SW480 (cell line): Measurements from ENCODE around the gene NISCH.

Experiments
- DNase-seq: peaks from one replicate; pipeline ENCODE4 v3.0.0-alpha.2; 2016; ENCODE audit warnings: low spot score

Gene NISCH

DNA sequence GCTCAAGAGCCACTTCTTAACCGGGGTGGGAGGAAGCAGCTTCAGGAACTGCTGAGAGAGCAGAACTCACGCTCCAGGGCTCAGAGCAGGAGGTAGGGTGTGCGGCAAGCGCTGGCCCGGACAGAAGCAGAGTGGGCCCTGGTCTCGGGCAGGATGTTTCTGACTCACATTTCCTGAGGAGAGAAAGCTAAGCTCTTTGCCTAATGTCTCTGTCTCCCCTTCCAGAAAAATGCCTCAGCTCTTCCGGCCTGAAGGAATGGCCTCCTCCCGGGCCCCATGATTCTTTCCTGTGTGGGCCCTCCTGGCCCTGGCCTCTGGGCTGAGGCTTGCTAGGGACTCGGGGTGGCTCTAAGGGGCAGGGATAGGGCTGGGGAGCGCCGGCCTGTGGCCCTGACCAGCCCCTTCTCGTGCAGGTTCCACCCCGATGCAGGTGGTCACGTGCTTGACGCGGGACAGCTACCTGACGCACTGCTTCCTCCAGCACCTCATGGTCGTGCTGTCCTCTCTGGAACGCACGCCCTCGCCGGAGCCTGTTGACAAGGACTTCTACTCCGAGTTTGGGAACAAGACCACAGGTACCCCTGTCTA is 35.6 kb downstream of the NISCH start:
- DNase-seq = no peak

DNA sequence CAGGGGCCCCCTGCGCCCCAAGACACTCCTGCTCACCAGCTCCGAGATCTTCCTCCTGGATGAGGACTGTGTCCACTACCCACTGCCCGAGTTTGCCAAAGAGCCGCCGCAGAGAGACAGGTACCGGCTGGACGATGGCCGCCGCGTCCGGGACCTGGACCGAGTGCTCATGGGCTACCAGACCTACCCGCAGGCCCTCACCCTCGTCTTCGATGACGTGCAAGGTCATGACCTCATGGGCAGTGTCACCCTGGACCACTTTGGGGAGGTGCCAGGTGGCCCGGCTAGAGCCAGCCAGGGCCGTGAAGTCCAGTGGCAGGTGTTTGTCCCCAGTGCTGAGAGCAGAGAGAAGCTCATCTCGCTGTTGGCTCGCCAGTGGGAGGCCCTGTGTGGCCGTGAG is 36.7 kb downstream of the NISCH start:
- no peak for DNase-seq

DNA sequence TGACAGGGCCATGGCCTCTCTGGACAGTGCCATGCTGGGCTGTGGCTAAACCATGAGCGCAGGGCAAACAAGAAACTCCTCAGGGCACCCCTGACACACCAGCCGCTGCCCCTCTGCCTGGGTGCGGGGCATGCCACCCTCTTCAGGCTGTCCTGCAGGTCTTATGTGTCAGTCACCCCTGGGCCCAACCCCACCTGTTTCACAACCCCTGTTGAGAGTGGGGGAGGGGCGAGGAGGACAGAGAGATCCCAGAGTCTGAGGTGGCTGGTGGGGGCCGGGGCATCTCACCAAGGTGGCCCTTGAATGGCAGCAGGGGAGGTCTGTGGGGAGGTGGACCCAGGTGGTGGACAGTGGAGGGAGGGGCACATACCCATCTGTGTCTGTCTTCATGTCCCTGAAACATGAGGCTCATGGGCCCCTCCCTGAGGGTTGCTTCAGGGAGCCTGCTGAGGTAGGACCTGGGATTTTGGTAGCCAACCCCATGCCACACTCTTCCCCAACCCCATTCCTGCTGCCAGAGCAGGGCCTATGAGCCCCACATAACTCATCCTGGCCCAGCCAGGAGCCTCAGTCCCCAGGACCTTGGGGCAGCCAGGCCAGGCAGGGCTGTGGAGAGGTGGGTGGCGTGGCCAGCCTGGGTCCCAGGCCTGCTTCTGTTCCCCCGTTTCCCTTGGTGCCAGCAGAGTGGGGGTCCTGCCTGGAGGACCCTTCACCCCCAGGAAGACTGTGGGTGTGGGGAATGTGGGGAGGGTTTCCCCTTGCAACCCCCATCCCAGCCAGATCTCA is 38.0 kb downstream of the NISCH start:
- DNase-seq = no peak

DNA sequence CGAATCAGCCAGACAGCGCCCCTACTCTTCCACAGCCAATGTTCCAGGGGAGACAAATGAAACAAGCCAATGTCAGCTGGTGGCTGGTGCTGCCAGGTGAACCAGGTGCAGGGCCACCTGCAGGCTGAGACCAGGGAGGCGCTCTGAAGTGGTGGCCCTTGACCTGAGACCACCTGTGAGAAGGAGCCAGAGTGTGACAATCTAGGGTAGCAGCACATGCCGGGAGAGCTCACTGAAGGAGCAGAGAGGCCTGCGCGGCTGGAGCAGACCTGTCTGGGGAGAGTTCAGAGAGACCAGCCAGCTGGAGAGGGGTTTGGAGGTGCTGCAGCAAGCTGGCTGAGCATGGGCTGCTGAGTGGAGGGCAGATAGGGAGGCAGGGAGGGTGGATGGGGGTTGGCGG is 39.0 kb downstream of the NISCH start:
- no peak for DNase-seq

DNA sequence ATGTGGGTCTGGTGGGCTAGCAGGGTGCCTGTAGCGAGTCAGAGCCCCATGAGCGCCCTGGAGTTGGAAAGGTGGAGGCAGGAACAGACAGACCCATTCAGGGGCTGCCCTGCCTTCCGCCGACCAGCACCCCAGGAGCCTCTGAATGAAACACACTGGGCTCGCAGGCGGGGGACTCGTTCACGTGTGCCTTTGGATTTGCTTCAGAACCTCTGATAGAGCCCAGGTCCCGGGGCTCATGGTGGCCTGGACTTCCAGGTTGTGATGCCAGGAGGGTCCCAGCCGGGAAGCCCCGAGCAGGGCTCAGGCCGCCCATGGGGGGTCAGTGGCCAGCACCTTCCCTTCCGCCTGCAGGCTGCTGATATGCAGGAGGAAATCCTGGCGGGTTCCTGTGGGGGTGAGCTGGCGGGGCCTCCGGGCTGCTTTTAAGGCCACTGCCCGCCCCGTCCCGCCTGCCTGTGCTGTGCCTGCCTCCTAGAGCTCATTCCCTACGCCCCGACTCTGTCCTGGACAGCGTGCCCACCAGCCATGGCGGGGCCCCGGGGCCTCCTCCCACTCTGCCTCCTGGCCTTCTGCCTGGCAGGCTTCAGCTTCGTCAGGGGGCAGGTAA is 39.6 kb downstream of the NISCH start, which contains the start of gene STAB1:
TSS of gene STAB1 (plus strand) at position 453 of the 610 bp plus-strand sequence. CDS start at position 529, 76 bp downstream.
- DNase-seq = no peak

DNA sequence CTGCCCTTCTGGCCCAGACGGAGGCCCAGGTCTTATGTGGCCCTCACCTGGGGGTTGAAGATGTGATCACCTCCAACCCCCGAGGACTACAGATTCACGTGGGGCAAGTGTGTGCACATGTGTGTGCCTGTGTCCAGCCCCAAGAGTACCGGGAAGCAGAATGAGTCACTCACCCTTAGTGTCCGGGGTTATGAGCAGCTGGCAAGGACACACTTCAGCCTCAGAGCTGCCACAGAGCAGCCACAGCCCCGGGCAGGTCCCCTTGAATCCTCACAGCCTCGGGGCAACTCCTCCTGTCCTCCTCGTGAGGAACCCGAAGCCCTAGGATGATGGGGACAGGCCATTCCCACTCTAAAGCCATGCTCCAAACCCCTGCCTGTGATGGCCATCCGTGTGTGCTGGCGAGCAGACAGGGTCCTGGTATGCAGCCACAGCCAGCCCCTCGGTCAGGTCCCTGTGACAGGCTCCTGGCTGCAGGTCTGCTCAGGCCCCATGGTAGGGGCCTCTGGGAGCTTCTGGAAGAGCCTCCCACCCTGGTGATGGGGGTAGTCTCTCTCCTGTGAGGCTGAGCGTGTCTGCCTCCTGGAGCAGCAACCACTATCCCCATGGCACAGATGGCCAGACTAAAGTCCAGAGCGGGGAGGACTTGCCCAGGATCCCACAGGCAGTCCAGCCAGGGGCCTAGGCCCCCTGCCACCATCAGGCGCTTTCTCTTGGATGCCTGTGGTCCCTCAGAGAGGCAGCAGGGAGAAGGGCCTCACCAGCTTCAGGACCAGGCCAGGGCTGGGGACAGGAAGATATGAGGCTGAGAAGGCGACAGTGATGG is 40.6 kb downstream of the NISCH start:
- peak; percentile 30 for DNase-seq

DNA sequence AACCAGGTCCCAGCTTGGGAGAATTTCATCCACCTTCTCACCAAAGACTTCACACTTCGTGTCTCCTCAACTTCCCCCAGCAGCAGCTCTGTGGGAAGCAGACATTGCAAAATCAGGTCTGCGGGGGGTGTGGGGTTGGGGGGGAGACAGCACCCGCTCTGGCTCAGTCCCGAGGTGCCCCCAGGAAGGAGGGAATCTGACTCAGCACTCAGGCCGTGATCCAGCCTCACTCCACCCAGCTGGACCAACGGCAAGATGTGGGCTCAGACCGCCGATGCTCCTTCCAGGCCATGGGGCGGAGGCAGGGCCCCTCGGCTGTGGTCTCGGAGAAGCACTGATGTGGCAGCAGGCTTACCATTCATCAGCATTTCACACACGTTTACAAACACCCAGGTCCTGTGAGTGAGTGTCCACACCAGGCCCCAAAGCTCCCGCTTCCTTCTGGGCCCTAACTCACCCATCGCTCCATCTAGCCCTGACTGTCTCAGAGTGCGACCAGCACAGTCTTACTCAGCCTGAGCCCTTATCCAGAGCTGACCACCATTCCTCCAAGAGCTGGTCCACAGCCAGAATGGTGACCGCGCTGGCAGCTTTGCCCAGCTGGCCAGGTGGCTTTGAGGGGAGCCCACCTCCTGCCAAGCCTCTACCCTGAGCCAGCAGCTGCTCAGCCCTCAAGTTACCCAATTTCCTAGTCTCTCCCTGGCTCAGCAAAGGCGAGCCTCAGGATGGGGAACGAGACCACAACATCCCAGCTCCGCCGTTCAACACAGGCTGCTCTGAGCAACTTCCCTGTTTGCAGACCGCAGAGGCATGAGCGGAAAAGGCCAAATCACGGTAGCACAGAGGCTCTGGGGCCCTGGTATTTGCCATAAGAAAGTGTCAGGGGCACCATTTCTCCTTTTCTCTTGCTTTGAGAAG is 43.0 kb downstream of the NISCH start:
- no peak for DNase-seq

DNA sequence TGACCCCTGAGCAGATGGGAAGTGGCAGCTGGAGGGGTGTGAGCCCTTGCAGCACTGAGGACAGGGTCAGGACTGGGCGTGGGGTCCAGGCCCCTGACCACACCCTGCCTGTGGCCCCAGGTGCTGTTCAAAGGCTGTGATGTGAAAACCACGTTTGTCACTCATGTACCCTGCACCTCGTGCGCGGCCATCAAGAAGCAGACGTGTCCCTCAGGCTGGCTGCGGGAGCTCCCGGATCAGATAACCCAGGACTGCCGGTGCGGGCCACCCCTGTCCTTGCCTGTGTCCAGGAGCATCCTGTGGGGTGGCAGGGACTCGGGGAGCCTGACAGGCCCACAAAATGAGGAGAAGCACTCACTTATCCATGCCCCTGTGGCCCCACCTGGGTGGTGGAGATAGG is 45.6 kb downstream of the NISCH start:
- DNase-seq = no peak

DNA sequence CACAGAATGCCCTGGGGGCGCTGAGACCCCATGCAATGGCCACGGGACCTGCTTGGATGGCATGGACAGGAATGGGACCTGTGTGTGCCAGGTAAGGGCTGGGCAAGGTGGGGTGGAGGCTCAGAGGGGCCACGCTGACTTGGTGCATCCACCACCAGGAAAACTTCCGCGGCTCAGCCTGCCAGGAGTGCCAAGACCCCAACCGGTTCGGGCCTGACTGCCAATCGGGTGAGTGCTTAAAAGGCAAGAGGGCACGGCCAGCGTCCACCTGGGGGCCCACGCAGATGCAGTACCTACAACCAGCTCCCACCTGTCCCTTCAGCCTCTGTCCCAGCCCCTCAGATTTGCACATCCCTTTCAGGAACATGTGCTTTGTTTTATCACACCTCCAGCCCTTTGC is 46.6 kb downstream of the NISCH start:
- DNase-seq = no peak

DNA sequence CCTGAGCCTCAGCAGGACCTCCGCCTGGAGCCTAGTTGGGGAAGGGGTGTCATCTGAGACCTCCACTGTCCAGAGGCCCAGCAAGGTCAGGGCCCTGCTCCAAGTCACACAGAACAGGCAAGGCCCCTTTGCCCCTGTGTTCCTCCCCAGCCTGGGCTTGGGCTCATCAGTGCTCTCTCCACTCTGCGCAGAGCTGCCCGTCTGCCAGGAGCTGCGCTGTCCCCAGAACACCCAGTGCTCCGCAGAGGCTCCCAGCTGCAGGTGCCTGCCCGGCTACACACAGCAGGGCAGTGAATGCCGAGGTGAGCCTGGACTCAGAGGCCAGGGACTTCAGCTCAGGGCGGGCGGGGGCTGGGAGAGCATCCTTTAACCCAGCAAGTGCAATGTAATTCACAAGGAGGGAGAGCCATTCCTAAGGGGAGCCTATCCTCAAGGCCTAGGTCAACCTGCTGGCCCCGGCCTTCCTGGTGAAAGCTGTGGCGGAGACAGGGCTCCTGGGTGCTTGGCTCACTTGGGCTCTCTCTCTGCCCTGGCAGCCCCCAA is 47.5 kb downstream of the NISCH start:
- no peak for DNase-seq

DNA sequence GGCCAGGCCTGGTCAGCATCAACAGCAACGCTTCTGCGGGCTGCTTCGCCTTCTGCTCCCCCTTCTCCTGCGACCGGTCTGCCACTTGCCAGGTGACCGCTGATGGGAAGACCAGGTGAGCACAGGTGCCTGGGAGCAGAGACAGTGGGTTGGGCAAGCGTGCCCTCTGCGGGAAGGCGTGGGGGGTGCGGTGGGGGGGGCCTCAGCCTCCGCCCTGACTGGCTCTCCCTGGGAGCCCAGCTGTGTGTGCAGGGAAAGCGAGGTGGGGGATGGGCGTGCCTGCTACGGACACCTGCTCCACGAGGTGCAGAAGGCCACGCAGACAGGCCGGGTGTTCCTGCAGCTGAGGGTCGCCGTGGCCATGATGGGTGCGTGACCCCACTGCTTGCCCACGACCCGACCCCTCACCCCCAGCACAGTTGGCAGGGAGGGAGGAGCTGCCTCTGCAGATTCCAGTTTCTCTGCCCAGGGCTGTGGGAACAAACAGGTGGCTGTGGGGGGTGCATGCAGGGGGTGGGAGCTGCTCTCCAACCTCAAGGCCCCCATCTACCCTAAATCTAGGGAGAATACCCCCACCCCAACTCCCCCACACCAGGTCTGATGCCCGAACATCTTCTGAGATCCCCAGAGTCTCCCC is 48.5 kb downstream of the NISCH start:
- no peak for DNase-seq

DNA sequence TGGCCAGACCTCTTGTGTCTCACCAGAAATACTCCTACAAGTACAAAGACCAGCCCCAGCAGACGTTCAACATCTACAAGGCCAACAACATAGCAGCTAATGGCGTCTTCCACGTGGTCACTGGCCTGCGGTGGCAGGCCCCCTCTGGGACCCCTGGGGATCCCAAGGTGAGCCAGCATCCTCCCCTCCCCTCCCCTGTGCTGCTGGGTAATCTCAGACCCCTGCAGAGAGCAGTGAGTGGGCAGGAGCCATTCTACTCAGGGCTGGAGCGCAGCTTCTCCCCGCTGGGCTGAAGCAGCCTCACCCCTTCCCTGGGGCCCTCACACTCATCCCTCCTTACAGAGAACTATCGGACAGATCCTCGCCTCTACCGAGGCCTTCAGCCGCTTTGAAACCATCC is 49.6 kb downstream of the NISCH start:
- DNase-seq = no peak

DNA sequence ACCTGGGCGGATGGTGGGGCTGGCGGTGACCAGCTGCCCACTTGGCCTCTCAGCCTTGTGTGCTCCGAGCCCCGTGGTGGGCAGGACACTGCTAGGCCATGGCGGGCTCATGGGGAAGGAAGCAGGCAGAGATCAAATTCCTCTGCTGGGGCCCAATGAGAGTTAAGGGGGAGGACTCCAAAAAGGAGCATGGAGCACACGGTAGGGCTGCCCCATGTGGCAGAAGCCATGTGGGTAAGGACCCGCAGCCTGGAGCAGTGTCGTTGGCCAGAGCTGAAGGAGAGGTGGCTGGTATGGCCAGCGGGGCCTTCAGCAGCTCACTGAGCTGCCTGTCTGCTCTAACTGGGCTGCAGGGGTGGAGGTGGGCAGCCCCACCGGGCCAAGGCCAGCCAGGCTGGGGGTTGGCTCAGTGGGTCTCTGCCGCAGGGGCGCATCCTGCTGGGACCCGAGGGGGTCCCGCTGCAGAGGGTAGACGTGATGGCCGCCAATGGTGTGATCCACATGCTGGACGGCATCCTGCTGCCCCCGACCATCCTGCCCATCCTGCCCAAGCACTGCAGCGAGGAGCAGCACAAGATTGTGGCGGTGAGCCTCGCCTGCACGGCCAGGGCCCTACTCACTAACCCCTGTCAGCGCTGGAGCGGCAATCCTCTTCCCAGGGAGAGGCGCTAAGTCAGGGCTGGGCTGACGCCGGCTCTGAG is 51.0 kb downstream of the NISCH start:
- DNase-seq = no peak

DNA sequence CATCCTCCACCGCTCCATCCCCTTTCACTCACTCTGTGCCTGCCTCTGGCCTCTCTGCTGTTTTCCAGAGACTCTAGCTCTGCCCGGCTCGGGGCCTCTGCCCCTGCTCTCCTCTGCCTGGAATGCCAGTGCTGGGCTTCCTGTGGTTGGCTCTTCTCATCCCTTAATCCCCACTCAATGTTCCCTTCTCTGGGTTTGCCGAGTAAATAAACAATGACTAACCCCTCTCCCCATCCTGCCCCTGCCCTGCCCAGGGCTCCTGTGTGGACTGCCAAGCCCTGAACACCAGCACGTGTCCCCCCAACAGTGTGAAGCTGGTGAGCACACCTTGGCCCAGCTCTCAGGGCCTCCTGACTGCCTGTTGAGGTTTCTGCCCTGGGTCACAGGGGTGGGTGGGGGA is 52.0 kb downstream of the NISCH start:
- peak; percentile 81 for DNase-seq

DNA sequence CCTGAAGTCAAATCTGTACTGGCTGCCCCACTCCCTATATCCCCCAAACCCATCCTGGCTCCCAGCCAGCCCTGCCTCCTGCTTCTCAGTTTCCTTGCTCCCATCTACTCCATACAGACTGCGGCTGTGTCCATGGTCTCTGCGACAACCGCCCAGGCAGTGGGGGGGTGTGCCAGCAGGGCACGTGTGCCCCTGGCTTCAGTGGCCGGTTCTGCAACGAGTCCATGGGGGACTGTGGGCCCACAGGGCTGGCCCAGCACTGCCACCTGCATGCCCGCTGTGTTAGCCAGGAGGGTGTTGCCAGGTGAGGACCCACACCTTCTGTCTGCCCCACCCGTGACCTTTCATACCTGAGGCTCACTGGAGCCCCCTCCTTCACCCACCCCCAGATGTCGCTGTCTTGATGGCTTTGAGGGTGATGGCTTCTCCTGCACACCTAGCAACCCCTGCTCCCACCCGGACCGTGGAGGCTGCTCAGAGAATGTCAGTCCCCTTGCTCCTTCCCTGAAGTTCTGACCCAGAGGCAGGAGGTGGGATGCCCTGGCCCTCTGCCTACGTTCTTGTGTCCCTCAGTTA is 54.4 kb downstream of the NISCH start:
- no peak for DNase-seq

DNA sequence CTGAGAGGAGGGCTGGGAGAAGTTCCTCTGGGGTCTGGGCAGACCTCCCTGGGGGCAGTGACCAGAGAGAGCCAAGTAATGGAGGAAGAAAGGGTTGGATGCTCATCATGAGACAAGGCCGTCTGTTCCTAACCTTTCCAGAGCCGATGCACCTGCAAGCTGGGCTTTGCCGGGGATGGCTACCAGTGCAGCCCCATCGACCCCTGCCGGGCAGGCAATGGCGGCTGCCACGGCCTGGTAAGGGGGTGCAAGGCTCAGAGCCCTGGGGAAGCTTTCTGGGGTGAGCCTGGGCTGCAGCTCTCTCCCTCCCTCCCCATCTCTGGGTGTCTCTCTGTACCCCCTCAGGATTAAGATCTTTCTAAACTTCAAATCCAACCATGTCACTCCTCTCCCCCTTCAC is 56.1 kb downstream of the NISCH start:
- no peak for DNase-seq

DNA sequence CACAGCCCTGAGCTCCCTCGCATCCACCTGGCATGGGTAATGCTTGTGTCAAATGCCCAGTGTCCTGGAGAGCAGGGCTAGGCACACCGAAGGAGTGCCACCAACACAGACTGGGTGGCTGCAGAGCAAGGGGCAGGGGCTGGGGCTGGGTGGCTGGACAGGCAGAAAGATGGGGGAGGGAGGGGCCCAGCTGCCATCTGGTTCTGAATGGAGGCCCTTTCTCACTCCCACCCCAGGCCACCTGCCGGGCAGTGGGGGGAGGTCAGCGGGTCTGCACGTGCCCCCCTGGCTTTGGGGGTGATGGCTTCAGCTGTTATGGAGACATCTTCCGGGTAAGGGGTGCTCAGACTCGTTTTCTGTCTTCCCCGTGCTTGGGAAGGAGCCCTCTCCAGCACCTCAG is 56.7 kb downstream of the NISCH start:
- DNase-seq = no peak

DNA sequence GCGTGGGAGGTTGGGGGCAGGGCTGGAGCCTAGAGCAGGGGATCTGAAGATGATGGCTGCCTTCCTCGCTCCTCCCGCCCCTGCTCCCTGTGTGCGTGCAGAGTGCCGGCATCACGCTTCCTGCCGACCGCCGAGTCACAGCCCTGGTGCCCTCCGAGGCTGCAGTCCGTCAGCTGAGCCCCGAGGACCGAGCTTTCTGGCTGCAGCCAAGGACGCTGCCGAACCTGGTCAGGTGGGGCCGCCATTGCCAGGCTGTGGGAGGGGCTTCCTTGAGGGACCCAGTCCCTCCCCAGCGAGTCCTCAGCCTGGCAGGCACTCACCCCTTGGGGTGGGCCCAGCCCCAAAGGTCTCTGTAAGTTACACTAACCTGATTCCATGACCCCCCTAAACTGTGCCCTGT is 57.3 kb downstream of the NISCH start:
- DNase-seq = no peak

DNA sequence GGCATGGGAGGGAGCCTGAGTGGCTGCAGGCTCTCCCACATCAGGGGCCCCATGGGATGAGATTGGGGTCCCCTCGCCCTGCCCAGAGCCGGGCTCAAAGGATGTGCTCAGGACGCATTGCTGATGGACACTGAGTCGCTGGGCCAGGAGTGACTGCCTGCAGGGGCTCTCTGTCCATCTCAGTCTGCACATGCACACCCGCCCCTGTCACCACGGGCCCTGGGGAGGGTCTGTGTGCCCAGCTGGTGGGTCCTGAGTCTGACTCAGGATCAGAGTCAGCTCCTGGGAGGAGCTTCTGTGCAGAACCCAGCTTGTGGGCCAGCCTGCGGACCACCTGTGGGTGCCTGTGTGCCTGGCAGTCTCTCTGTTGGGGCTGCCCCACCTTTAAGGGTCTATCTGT is 57.9 kb downstream of the NISCH start:
- no peak for DNase-seq

DNA sequence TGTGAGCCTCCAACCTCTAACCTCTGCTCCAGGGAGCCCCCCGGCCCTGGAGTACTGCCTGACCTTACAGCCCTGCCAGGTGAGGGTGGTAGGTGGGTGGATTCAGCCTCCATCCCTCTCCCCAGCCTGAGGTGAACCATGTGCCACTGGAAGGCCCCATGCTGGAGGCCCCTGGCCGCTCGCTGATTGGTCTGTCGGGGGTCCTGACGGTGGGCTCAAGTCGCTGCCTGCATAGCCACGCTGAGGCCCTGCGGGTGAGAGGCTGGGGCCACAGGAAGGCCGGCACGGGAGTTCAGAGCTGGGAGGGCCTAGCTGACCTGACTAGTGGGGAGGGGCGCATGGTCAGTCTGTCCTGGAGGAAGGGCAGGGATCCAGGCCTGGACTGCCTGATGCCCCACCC is 59.2 kb downstream of the NISCH start:
- DNase-seq = no peak
